Liver (tissue), 9 donors: ENCODE results near the gene OBP2B. TPM values are rescaled to one million over a fixed set of nuclear protein-coding genes. Genes with fewer than 3 reads are reported as not detected.

Experiments
- DNase-seq: peaks from one replicate; pipeline ENCODE4 v3.0.0-alpha.2; 2017; ENCODE audit warnings: low spot score
- H3K27ac ChIP-seq, 2 donors: one replicate each; pipeline ENCODE4 v1.7.0; 2013; ENCODE audit warnings: inconsistent platforms in 2 of 2, low read length in 2 of 2, control low read depth in 1 of 2, low read depth in 1 of 2, mild to moderate bottlenecking in 1 of 2
- H3K27me3 ChIP-seq, 4 donors: one replicate each; pipeline versions ENCODE4 v1.6.1 to v1.7.0; 2013; ENCODE audit warnings: low read length in 3 of 4, inconsistent platforms in 1 of 4, mild to moderate bottlenecking in 1 of 4, moderate library complexity in 1 of 4; ENCODE audit not compliant: control insufficient read depth in 4 of 4, insufficient read depth in 4 of 4
- H3K36me3 ChIP-seq, 4 donors: one replicate each; pipeline versions ENCODE4 v1.6.1 to v1.7.0; 2013; ENCODE audit warnings: low read length in 3 of 4, mild to moderate bottlenecking in 3 of 4, low read depth in 1 of 4, moderate library complexity in 1 of 4; ENCODE audit not compliant: control insufficient read depth in 4 of 4, insufficient read depth in 3 of 4
- H3K4me1 ChIP-seq, 4 donors: one replicate each; pipeline versions ENCODE4 v1.6.1 to v1.7.0; 2013; ENCODE audit warnings: low read length in 3 of 4, mild to moderate bottlenecking in 3 of 4, moderate library complexity in 1 of 4; ENCODE audit not compliant: control insufficient read depth in 4 of 4, insufficient read depth in 4 of 4
- H3K4me3 ChIP-seq, 3 donors: one replicate each; pipeline versions ENCODE4 v1.6.1 to v1.7.0; 2013; ENCODE audit warnings: low read length in 3 of 3, control low read depth in 1 of 3, low read depth in 1 of 3, mild to moderate bottlenecking in 1 of 3
- H3K9ac ChIP-seq, 2 donors: one replicate each; pipeline ENCODE4 v1.7.0; 2013; ENCODE audit warnings: low read length in 2 of 2, mild to moderate bottlenecking in 2 of 2, moderate library complexity in 2 of 2, control low read depth in 1 of 2, low read depth in 1 of 2
- H3K9me3 ChIP-seq, 4 donors: one replicate each; pipeline versions ENCODE4 v1.6.1 to v1.7.0; 2013; ENCODE audit warnings: low read length in 3 of 4; ENCODE audit not compliant: control insufficient read depth in 4 of 4
- EGR1 ChIP-seq, 2 donors: IDR thresholded peaks; 2 replicates each; pipeline ENCODE4 v1.6.1; 2016 to 2018; ENCODE audit warnings: antibody characterized with exemption in 2 of 2, low read depth in 2 of 2
- FOXA1 ChIP-seq: IDR thresholded peaks from 2 replicates; pipeline ENCODE4 v1.6.1; 2016; ENCODE audit warnings: antibody characterized with exemption
- FOXA2 ChIP-seq: IDR thresholded peaks from 2 replicates; pipeline ENCODE4 v1.6.1; 2016; ENCODE audit warnings: antibody characterized with exemption
- GABPA ChIP-seq, 2 donors: IDR thresholded peaks in 1 of 2; conservative IDR thresholded peaks in 1 of 2; 2 replicates each; pipeline ENCODE4 v1.6.1; 2016; ENCODE audit warnings: antibody characterized with exemption in 2 of 2, mild to moderate bottlenecking in 1 of 2, moderate library complexity in 1 of 2
- HNF4A ChIP-seq, 2 donors: conservative IDR thresholded peaks; 2 replicates each; pipeline ENCODE4 v1.6.1; 2016; ENCODE audit warnings: antibody characterized with exemption in 2 of 2, mild to moderate bottlenecking in 2 of 2
- HNF4G ChIP-seq: IDR thresholded peaks from 2 replicates; pipeline ENCODE4 v1.6.1; 2016; ENCODE audit warnings: antibody characterized with exemption
- JUND ChIP-seq, 2 donors: IDR thresholded peaks; 2 replicates each; pipeline ENCODE4 v1.6.1; 2016; ENCODE audit warnings: antibody characterized with exemption in 2 of 2
- NR2F2 ChIP-seq: IDR thresholded peaks from 2 replicates; pipeline ENCODE4 v1.6.1; 2016; ENCODE audit warnings: antibody characterized with exemption
- RAD21 ChIP-seq, 2 donors: IDR thresholded peaks; 2 replicates each; pipeline ENCODE4 v1.6.1; 2016; ENCODE audit warnings: antibody characterized with exemption in 2 of 2, mild to moderate bottlenecking in 2 of 2
- REST ChIP-seq: IDR thresholded peaks from 2 replicates; pipeline ENCODE4 v1.6.1; 2016; ENCODE audit warnings: antibody characterized with exemption, mild to moderate bottlenecking
- RXRA ChIP-seq, 2 donors: IDR thresholded peaks; 2 replicates each; pipeline ENCODE4 v1.6.1; 2017 to 2018; ENCODE audit warnings: antibody characterized with exemption in 2 of 2, mild to moderate bottlenecking in 1 of 2
- SP1 ChIP-seq: IDR thresholded peaks from 2 replicates; pipeline ENCODE4 v1.6.1; 2018; ENCODE audit warnings: antibody characterized with exemption, mild to moderate bottlenecking
- TAF1 ChIP-seq: conservative IDR thresholded peaks from 2 replicates; pipeline ENCODE4 v1.6.1; 2016; ENCODE audit warnings: antibody characterized with exemption, mild to moderate bottlenecking
- YY1 ChIP-seq: IDR thresholded peaks from 2 replicates; pipeline ENCODE4 v1.6.1; 2016; ENCODE audit warnings: antibody characterized with exemption, mild to moderate bottlenecking
- ZBTB33 ChIP-seq: IDR thresholded peaks from 2 replicates; pipeline ENCODE4 v1.6.1; 2016; ENCODE audit warnings: antibody characterized with exemption
- WGBS: extraction: QIAGEN DNeasy Blood & Tissue Kit; methylation state at CpG from one replicate; pipeline ENCODE4 v1.1.7; 2013; 5-methylcytosine and 5-hydroxymethylcytosine counted together
- polyA plus RNA-seq, 2 donors: library from polyadenylated mRNA; stranded (reverse) in 1 of 2; unstranded in 1 of 2; fragments of 200-250 nt in 1 of 2; fragments of >200 nt in 1 of 2; fragmentation: Nextera tagmentation in 1 of 2; extraction: Ambion mirVana in 1 of 2; gene quantifications; one replicate each; pipeline versions ENCODE4 v1.2.1 to v1.2.3, GENCODE V29; 2013 to 2015
- total RNA-seq, 2 donors: library from RNA; depleted of rRNA; stranded (reverse); fragments of >200 nt; gene quantifications; one replicate each; pipeline ENCODE4 v1.2.3, GENCODE V29; 2014
- TF ChIP-seq, protein P1 (sequence below): fragments of 150-350 bp; IDR thresholded peaks from 2 replicates; pipeline ENCODE4 v1.5.1; 2017; ENCODE audit warnings: improper control_type of control experiment, low read depth, low read length; ENCODE audit not compliant: missing input control
- TF ChIP-seq, protein P2 (sequence below): IDR thresholded peaks from 2 replicates; pipeline ENCODE4 v1.6.1; 2016; ENCODE audit warnings: antibody characterized with exemption
- donor health status: healthy.
- donor health status: healthy.
- donor health status: healthy.
- donor health status: healthy.
- donor health status: healthy.

The OBP2B gene
- total and polyA plus RNA-seq, 4 donors, result not detected

DNA sequence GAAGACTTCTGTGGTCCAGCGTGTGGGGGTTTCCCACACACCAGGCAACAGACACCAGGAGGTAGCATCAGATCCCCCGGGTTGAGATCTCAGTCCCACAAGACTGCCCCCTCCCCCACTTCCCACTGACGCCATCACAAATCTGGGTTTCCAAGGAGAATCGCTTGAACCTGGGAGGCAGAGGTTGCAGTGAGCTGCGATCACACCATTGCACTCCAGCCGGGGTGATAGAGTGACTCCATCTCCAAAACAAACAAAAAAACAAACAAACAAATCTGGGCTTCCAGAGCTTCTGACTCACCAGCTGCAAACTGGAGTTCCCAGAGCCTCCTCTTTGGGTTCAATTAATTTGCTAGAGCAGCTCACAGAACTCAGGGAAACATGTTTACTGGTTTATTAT lies 40.6 kb downstream of the OBP2B start:
- Histone ChIP-seq H3K27me3 (no peaks in the 10 kb centered on the region), H3K9ac (no peak overlapping the region), H3K27ac (no peak overlapping the region), H3K9me3 (no peaks in the 10 kb centered on the region), H3K4me3 (no peak overlapping the region), H3K36me3 (no peaks in the 10 kb centered on the region), H3K4me1 (peaks cover 0 to 6% (median 2%) of the 10 kb centered on the region in 4 donors)
- TF ChIP-seq HNF4A (conservative IDR thresholded peaks at IDR 0.05), result no peak
- no peak for TF ChIP-seq EGR1 (IDR thresholded peaks at IDR 0.05; ENCODE audit: low read depth in 2 of 2)
- TF ChIP-seq YY1, result no peak
- no peak for TF ChIP-seq NR2F2
- no peak for TF ChIP-seq RAD21 (IDR thresholded peaks at IDR 0.05)
- TF ChIP-seq HNF4G, result no peak
- TF ChIP-seq FOXA2, result no peak
- no peak for TF ChIP-seq REST
- TF ChIP-seq, protein P1, sequence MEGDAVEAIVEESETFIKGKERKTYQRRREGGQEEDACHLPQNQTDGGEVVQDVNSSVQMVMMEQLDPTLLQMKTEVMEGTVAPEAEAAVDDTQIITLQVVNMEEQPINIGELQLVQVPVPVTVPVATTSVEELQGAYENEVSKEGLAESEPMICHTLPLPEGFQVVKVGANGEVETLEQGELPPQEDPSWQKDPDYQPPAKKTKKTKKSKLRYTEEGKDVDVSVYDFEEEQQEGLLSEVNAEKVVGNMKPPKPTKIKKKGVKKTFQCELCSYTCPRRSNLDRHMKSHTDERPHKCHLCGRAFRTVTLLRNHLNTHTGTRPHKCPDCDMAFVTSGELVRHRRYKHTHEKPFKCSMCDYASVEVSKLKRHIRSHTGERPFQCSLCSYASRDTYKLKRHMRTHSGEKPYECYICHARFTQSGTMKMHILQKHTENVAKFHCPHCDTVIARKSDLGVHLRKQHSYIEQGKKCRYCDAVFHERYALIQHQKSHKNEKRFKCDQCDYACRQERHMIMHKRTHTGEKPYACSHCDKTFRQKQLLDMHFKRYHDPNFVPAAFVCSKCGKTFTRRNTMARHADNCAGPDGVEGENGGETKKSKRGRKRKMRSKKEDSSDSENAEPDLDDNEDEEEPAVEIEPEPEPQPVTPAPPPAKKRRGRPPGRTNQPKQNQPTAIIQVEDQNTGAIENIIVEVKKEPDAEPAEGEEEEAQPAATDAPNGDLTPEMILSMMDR, result no peak
- TF ChIP-seq, protein P2, sequence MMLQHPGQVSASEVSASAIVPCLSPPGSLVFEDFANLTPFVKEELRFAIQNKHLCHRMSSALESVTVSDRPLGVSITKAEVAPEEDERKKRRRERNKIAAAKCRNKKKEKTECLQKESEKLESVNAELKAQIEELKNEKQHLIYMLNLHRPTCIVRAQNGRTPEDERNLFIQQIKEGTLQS, result no peak
- no peak for TF ChIP-seq FOXA1
- no peak for TF ChIP-seq SP1
- TF ChIP-seq TAF1, result no peak
- no peak for TF ChIP-seq RXRA (IDR thresholded peaks at IDR 0.05)
- TF ChIP-seq ZBTB33, result no peak
- TF ChIP-seq GABPA (IDR thresholded peaks at IDR 0.05 in 1 of 2, conservative IDR thresholded peaks at IDR 0.05 in 1 of 2), result no peak
- no peak for TF ChIP-seq JUND (IDR thresholded peaks at IDR 0.05)
- DNase-seq, result no peak
- WGBS, result 63% methylated on average over 6 of the region's 6 CpGs

DNA sequence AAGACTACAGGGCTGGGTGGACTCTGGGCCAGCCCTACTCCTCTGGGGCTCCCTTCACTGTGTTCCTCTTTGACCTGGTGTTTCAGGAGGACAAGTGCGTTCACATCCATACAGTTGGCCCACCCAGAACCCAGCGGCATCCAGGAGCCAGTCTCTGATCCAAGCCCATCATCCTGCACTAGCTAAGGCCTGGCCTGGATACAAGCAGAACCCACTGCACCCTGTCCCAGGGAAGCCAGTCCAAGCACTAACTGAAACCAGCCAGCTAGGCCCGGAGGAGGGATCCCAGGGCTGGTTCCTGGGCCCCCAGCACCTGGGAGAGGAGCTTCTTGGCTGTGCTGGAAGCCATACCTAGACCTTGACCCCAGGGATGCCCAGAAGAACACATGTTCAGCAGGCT lies 41.3 kb downstream of the OBP2B start:
- H3K9ac ChIP-seq, result no peak overlapping the region
- DNase-seq, result no peak
- H3K9me3 ChIP-seq, result no peaks in the 10 kb centered on the region
- TF ChIP-seq SP1 (no peak), YY1 (no peak), FOXA1 (no peak), TAF1 (no peak), HNF4G (no peak)
- H3K27me3 ChIP-seq, result no peaks in the 10 kb centered on the region
- H3K27ac ChIP-seq, result no peak overlapping the region
- peaks cover 2 to 13% (median 5%) of the 10 kb centered on the region in 4 donors for H3K4me1 ChIP-seq
- H3K36me3 ChIP-seq, result no peaks in the 10 kb centered on the region
- no peak overlapping the region for H3K4me3 ChIP-seq
- WGBS, result 93% methylated on average over 3 of the region's 3 CpGs
